ENCODE results near the gene NLGN1.

NLGN1 gene

DNA sequence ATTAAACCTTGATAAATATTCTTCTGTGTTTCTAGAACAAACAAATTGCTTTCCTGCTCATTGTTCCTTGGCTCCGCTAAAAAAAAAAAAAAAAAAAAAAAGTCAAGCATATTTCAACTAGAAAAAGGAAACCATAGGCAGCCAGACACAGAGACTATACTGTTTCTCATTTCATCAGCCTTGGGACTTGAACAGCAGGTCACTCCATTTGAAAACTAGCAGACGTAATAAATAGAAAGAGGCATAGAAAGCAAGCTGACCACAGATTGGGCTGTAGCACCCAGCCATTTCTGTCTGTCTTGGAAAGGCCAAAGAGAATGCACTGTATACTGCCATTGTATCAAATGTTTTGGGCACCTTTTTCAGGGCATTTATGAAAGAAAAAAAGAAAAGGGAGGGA is 697.1 kb downstream of the NLGN1 start:
- no peak for DNase-seq (ENCODE audit: low spot score)

GRCh38 chr3:174097686-174098085 is 700.1 kb downstream of the NLGN1 start:
- no peak for DNase-seq (ENCODE audit: low spot score)

- no peak for DNase-seq (ENCODE audit: low spot score)
These were observed 701.2 kb downstream of the NLGN1 start for GRCh38 chr3:174098746-174099145.

DNA sequence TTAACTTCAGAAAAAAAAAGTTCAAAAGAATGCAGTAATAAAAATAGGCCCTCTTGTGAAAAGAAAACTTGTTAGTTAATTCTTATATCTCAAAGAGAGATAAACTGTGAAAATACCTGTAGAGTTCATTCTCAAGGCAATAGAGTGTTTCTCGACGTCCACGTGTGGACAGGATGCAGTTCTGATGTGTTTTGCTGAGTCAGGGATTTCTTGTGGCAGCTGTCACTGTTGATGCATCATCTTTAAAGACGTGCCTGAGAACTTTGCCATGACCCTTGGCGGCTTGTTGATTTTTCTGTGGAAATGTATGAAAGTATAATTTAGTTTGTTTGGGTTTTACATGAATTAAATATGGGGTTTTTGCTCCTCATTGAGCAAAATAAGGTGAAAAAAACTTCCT is 702.2 kb downstream of the NLGN1 start:
- DNase-seq (ENCODE audit: low spot score) = no peak

GRCh38 chr3:174100744-174101143 is 703.2 kb downstream of the NLGN1 start:
- no peak for DNase-seq (ENCODE audit: low spot score)

DNA sequence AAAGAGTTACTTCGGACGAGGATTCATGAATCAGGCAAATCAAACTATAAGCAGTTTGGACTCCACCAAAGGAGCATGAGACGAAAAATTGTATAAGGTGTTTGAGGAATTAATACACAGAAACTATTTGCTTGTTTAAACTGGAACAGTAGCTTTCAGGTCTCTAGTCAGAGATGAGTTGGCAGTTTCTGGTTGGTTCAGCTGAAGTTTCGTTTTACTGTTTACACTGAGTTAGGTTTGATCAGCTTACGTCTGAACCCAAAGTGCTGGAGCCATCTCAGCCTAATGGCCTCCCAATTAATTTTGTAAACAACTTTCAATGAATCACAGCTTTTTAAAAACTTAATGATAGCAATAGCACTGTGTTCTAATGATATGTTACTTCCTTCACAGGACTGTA is 703.7 kb downstream of the NLGN1 start:
- no peak for DNase-seq (ENCODE audit: low spot score)

DNA sequence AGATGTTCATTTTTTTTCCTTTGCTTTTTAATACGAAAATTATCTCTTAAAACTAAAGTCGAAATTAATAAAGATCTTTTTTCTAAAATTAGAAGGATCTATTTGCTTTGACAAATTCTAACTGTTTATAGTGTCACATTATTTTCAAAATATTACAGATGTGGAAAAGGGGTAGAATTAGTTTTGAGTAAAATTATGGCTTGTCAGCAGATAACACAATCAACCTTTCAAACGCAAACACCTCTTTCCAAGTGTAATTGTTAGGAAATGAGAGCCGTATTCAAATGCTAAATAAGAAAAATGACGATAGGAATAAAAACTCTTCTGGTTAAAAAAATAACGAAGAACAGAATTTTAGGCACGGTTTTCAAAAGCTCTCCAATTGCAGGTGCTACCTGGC is 704.7 kb downstream of the NLGN1 start:
- no peak for DNase-seq (ENCODE audit: low spot score)

GRCh38 chr3:174102866-174103265 is 705.3 kb downstream of the NLGN1 start:
- no peak for DNase-seq (ENCODE audit: low spot score)

GRCh38 chr3:174110761-174111160 is 713.2 kb downstream of the NLGN1 start:
- no peak for DNase-seq (ENCODE audit: low spot score)

- DNase-seq (ENCODE audit: low spot score) = no peak
These were observed 714.2 kb downstream of the NLGN1 start for GRCh38 chr3:174111776-174112175.

DNA sequence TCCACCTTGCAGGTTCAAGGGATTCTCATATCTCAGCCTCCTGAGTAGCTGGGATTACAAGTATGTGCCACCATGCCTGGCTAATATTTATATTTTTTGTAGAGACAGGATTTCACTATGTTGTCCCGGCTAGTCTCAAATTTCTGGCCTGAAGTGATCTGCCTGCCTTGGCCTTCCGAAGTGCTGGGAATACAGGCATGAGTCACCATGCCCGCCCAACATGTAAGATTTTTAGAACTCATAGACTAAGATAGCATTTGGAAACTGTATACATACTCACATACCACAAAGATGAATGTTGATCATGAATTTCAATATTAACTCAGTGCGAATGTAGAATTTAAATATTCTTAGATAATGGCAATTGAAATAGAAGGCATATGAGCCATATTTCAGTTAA is 718.9 kb downstream of the NLGN1 start:
- DNase-seq (ENCODE audit: low spot score) = no peak

GRCh38 chr3:174120997-174121396 is 723.5 kb downstream of the NLGN1 start:
- no peak for DNase-seq (ENCODE audit: low spot score)

- DNase-seq (ENCODE audit: low spot score) = no peak
These were observed 724.9 kb downstream of the NLGN1 start for GRCh38 chr3:174122411-174122810.

GRCh38 chr3:174125267-174125824 is 727.8 kb downstream of the NLGN1 start:
- no peak for DNase-seq (ENCODE audit: low spot score)

GRCh38 chr3:174126990-174127758 is 729.6 kb downstream of the NLGN1 start:
- no peak for DNase-seq (ENCODE audit: low spot score)

- no peak for DNase-seq (ENCODE audit: low spot score)
These were observed 734.5 kb downstream of the NLGN1 start for GRCh38 chr3:174132006-174132405.

DNA sequence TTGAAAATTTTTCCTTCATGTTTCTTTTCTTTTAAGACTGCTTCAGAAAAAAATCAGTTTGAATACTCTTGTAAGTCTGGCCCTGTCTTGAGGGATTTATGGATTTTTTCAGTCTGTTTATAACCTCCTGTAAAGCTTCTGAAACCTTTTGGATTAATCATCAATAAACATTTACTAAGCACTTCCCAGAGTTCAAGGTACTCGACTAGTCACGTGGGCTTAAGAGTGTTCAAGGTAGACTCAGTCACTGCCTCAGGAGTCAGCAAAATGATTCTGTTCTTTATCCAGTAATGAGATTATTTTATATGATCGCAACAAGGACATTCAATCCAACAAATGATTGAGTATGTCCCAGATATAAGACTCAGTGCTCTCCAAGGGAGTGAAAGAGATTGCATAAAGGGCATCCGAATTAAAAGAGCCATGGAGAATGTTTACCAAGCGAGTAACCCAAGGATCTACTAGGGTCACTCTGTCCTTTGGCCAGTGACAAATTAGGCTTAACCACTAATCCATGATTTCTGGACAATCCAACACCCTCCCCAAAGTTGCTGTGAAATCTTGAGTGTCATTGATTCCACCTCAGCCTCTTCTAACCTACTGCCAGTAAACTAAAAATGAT is 735.0 kb downstream of the NLGN1 start:
- DNase-seq (ENCODE audit: low spot score) = no peak

GRCh38 chr3:174146008-174146407 is 748.5 kb downstream of the NLGN1 start:
- DNase-seq (ENCODE audit: low spot score) = no peak

DNA sequence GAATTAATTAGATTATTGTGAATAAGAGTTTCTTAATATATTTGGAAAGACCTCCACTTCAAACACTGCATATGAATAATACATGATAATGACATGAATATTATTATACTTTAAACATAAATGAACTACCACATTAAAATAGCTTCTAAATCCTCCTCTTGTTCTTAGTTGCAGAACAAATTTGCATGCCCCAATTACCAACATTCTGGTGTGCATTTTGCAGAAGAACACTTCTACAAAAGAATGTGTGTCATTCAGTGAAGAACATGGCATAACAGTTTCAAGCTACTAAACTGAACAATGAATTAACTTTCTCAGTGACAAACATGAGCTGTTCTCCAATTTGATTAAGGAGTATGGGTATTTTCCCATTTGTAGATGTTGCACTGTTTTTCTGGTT is 750.3 kb downstream of the NLGN1 start:
- no peak for DNase-seq (ENCODE audit: low spot score)

- no peak for DNase-seq (ENCODE audit: low spot score)
These were observed 756.3 kb downstream of the NLGN1 start for GRCh38 chr3:174153871-174154270.

DNA sequence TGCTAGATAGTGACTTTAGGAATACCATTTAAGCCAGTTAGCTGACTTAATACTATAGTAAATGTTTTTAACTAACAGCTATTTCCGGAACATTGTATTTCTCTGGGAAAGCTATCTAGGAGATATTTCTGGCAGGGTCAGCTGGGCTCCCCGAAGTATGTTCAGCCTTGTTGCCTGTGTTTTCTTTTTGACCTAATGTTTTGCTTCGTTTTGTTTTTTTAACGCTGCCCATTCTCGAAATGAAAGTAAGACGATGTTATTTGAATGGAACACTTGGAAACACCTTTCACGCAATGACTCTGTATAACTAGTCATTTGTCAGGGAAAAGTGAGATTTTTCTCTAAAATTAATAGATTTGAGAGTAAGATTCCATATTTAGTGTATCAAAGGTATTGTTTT is 758.7 kb downstream of the NLGN1 start:
- DNase-seq (ENCODE audit: low spot score) = no peak

DNA sequence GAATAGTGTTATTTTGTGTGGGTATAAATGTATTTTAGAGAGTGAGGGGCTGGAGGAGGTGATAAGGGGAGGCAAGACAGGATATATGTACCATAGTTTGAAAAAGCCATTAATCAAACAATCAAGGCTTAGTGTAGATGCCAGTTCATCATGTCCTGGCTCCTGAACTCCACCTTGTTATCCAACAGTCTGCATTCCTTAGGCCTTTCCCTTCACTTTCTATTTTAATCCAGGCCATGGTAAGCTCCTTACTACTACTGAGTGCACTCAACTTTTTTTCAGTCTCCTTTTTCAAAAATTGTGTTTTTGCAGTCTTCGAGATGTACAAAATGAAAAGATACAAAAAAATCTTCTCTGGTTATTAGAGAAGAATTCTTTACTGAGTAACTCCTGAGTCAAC is 761.1 kb downstream of the NLGN1 start:
- DNase-seq (ENCODE audit: low spot score) = no peak

DNA sequence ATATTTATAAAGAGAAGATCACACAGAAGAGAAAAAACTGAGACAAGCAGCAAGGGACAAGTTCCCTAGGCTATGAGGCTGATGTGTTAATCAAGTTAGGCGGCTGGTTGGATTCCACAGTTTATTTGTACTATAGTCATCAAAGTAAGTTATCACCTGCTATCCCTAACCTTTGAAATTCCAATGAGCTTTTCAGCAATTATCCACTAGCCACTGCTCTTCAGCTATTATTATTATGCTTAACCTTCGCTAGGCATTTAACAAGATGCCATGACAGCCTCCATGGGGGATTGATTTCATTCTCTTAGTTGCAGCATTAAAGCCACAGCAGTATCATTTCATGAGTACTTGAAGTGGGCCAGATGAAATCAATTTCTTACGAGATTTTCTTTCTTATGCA is 762.1 kb downstream of the NLGN1 start:
- DNase-seq (ENCODE audit: low spot score) = no peak

GRCh38 chr3:174162550-174162949 is 765.0 kb downstream of the NLGN1 start:
- no peak for DNase-seq (ENCODE audit: low spot score)
